Measurements from ENCODE around the gene NPL. TPM values are rescaled to one million over a fixed set of nuclear protein-coding genes. Genes with fewer than 3 reads are reported as not detected.

NPL gene
- total RNA-seq, 1 donor from 2014 or later: 4.8 TPM

DNA sequence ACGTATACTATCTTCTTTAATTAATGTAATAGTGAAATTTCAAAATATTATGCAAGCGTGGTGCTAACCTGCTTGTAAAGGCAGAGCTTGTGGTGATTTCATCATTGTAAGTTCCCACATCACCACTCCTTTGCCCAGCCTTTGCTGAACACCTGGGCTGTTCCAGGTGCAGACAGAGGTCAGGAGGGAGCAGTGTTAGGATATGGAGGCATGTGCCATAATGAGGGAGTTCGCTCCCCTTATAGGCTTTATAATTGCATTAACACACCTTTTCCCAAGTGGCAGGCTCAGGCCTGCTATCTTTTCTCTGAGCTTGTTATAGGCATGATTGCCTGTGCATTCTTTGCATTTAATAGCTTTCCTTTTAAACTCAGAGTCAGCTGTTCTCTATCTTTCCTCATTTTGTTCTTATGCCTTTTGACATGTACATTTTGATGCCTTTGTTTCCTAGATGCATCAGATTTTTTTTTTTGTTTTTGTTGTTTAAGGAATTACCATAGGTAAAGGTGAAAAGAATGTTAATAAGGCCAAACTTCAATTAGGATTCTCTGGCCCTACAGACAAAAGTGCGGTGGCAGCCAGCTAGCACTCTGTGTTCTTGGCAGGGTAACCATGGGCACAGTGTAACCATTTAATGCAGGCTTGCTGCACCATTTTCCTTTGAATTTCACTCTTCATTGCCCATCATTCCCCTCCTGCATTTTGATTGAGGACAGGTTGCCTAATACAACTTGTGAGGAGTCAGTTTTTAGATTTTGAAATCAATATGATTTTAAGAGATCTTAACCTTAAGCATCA lies 12.6 kb downstream of the NPL start:
- no peaks in the 10 kb centered on the region for H3K4me1 Mint-ChIP-seq (ENCODE audit: unreplicated experiment)
- H3K9me3 Mint-ChIP-seq (ENCODE audit: unreplicated experiment): no peaks in the 10 kb centered on the region
- H3K27ac Mint-ChIP-seq (ENCODE audit: unreplicated experiment): no peak overlapping the region
- no peaks in the 10 kb centered on the region for H3K27me3 Mint-ChIP-seq (ENCODE audit: unreplicated experiment)
- DNase-seq (ENCODE audit: low spot score): no peak
- TF ChIP-seq, protein P1, sequence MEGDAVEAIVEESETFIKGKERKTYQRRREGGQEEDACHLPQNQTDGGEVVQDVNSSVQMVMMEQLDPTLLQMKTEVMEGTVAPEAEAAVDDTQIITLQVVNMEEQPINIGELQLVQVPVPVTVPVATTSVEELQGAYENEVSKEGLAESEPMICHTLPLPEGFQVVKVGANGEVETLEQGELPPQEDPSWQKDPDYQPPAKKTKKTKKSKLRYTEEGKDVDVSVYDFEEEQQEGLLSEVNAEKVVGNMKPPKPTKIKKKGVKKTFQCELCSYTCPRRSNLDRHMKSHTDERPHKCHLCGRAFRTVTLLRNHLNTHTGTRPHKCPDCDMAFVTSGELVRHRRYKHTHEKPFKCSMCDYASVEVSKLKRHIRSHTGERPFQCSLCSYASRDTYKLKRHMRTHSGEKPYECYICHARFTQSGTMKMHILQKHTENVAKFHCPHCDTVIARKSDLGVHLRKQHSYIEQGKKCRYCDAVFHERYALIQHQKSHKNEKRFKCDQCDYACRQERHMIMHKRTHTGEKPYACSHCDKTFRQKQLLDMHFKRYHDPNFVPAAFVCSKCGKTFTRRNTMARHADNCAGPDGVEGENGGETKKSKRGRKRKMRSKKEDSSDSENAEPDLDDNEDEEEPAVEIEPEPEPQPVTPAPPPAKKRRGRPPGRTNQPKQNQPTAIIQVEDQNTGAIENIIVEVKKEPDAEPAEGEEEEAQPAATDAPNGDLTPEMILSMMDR (IDR thresholded peaks at IDR 0.05; ENCODE audit: unreplicated experiment): no peak
- no peak overlapping the region for H3K4me3 Mint-ChIP-seq (ENCODE audit: unreplicated experiment)
- no peaks in the 10 kb centered on the region for H3K36me3 Mint-ChIP-seq (ENCODE audit: low read depth, unreplicated experiment)

DNA sequence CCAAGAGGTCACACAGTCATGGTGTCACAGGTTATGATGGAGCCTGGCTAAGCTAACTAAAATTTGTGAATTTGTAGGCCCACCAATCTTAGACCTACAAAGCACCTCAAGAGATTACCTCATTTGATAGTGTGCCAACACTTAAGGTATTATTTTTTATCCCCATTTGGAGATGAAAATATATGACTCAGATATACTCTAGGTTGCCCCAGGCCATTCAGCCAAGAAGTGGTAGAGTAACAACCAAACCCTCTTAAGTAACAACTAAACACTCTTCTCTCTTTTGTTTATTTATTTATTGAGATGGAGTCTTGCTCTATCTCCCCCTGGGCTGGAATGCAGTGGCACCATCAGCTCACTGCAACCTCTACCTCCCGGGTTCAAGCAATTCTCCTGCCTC lies 14.3 kb downstream of the NPL start:
- H3K27ac Mint-ChIP-seq (ENCODE audit: unreplicated experiment): no peak overlapping the region
- H3K27me3 Mint-ChIP-seq (ENCODE audit: unreplicated experiment): no peaks in the 10 kb centered on the region
- DNase-seq (ENCODE audit: low spot score): no peak
- TF ChIP-seq, protein P1 (IDR thresholded peaks at IDR 0.05; ENCODE audit: unreplicated experiment): no peak
- no peaks in the 10 kb centered on the region for H3K36me3 Mint-ChIP-seq (ENCODE audit: low read depth, unreplicated experiment)
- no peaks in the 10 kb centered on the region for H3K9me3 Mint-ChIP-seq (ENCODE audit: unreplicated experiment)
- H3K4me3 Mint-ChIP-seq (ENCODE audit: unreplicated experiment): no peak overlapping the region
- H3K4me1 Mint-ChIP-seq (ENCODE audit: unreplicated experiment): no peaks in the 10 kb centered on the region

DNA sequence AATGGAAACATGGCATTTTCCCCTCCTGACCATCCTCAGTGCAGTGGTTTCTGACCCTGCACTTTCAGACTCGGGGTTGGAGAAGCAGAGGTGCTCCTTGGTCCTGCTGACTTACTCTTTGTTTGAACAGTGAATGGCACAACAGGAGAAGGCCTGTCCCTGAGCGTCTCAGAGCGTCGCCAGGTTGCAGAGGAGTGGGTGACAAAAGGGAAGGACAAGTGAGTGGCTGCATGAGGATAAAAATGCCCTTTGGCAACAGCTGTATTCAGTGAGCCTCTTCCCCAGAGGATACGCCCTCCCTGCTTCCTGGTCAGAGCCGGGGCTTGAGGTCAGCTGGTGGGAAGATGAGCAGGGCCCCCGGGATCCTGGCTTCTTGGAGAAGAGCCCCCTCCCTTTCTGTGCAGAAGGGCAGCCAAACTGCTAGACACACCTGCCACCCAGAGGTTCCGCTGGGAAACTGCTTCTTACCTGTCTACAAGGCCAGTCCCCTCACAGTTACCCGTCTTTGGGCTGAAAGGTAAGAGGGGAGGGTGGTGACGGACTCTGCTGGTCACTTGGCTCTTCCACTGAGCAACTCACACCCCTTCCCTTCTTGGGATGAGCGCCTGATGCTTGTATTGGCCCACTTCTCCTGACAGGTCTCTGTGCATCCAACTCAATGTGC lies 16.6 kb downstream of the NPL start:
- Mint-ChIP-seq H3K4me3 (ENCODE audit: unreplicated experiment) (no peak overlapping the region), H3K27ac (ENCODE audit: unreplicated experiment) (no peak overlapping the region), H3K9me3 (ENCODE audit: unreplicated experiment) (no peaks in the 10 kb centered on the region), H3K27me3 (ENCODE audit: unreplicated experiment) (no peaks in the 10 kb centered on the region), H3K4me1 (ENCODE audit: unreplicated experiment) (no peaks in the 10 kb centered on the region), H3K36me3 (ENCODE audit: low read depth, unreplicated experiment) (no peaks in the 10 kb centered on the region)
- no peak for DNase-seq (ENCODE audit: low spot score)
- TF ChIP-seq, protein P1 (IDR thresholded peaks at IDR 0.05; ENCODE audit: unreplicated experiment): no peak

DNA sequence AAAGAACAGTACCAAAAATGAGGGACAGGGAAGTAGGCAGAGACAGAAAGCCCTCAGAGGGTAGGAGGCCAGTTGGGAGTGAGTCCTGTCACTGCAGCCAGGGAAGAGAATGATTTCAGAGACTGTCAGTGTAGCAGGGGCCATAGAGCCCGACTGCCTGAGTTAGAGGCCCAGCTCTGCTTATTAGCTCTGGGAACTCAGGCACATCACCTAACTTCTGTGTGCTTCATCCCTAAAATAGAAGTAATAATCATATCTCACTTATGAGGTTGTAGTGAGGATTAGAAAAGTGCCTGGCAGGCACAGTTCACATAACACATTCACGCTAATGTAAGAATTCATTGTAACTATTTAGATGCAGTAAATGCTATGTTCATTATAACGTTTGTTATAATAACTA lies 18.3 kb downstream of the NPL start:
- no peak for DNase-seq (ENCODE audit: low spot score)
- TF ChIP-seq, protein P1 (IDR thresholded peaks at IDR 0.05; ENCODE audit: unreplicated experiment): no peak
- H3K9me3 Mint-ChIP-seq (ENCODE audit: unreplicated experiment): no peaks in the 10 kb centered on the region
- H3K27me3 Mint-ChIP-seq (ENCODE audit: unreplicated experiment): no peaks in the 10 kb centered on the region
- no peaks in the 10 kb centered on the region for H3K4me1 Mint-ChIP-seq (ENCODE audit: unreplicated experiment)
- H3K27ac Mint-ChIP-seq (ENCODE audit: unreplicated experiment): no peak overlapping the region
- H3K4me3 Mint-ChIP-seq (ENCODE audit: unreplicated experiment): no peak overlapping the region
- no peaks in the 10 kb centered on the region for H3K36me3 Mint-ChIP-seq (ENCODE audit: low read depth, unreplicated experiment)

DNA sequence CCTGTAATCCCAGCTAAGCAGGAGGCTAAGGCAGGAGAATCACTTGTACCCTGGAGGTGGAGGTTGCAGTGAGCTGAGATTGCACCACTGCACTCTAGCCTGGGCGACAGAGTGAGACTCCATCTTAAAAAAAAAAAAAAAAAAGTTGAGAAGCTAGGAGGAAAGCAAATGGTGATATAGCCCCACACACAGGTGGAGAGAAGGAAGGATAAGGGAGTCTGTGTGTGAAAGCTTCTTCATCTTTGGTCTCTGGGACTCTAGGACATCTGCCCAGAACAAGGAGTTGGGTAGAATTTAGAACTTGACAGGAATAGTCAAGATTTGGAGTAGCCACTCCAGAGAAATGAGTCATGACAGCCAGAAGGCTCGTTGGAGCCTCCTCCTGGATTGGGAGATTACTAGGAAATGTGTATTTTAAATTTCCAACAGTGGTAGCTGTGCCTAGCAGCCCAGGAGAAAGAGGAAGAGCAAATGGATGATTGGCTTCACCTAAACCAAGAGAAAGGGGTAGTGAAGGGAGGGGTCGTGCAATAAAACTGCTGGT lies 19.9 kb downstream of the NPL start:
- TF ChIP-seq, protein P1 (IDR thresholded peaks at IDR 0.05; ENCODE audit: unreplicated experiment): no peak
- DNase-seq (ENCODE audit: low spot score): no peak
- Mint-ChIP-seq H3K9me3 (ENCODE audit: unreplicated experiment) (no peaks in the 10 kb centered on the region), H3K4me3 (ENCODE audit: unreplicated experiment) (no peak overlapping the region), H3K36me3 (ENCODE audit: low read depth, unreplicated experiment) (no peaks in the 10 kb centered on the region), H3K27ac (ENCODE audit: unreplicated experiment) (no peak overlapping the region), H3K27me3 (ENCODE audit: unreplicated experiment) (no peaks in the 10 kb centered on the region), H3K4me1 (ENCODE audit: unreplicated experiment) (no peaks in the 10 kb centered on the region)

Data from endothelial cell (in vitro differentiated cells).